HepG2 (cell line): Measurements from ENCODE around the gene TTLL10. TPM values are rescaled to one million over a fixed set of nuclear protein-coding genes. Genes with fewer than 3 reads are reported as not detected.
A peak's percentile ranks its signal among the peaks of the same experiment; 100 is the strongest.

Source experiments
- IKZF5 ChIP-seq: IDR thresholded peaks from 2 replicates; pipeline ENCODE4 v1.6.1; 2018; ENCODE audit warnings: missing genetic modification reagents, mild to moderate bottlenecking, missing compliant biosample characterization
- KDM5B ChIP-seq: sonication (generic); formaldehyde crosslinking; IDR thresholded peaks from 2 replicates; pipeline ENCODE4 v1.4.0; 2020; ENCODE audit warnings: missing genetic modification reagents, mild to moderate bottlenecking, borderline replicate concordance
- MAX ChIP-seq: IDR thresholded peaks from 2 replicates; pipeline ENCODE4 v1.6.1; 2012; ENCODE audit warnings: inconsistent platforms
- PAXIP1 ChIP-seq: sonication (generic); formaldehyde crosslinking; conservative IDR thresholded peaks from 2 replicates; pipeline ENCODE4 v1.4.0; 2020; ENCODE audit warnings: mild to moderate bottlenecking, missing genetic modification reagents, moderate library complexity
- PTBP1 ChIP-seq: fragments of 200-400 bp; formaldehyde crosslinking; IDR thresholded peaks from 2 replicates; pipeline ENCODE4 v1.6.1; 2018; ENCODE audit warnings: low read length, low read depth; ENCODE audit not compliant: poor library complexity, severe bottlenecking
- RARA ChIP-seq: IDR thresholded peaks from 2 replicates; pipeline ENCODE4 v1.6.1; 2016; ENCODE audit warnings: missing genetic modification reagents, missing compliant biosample characterization
- SP5 ChIP-seq: IDR thresholded peaks from 2 replicates; pipeline ENCODE4 v1.6.1; 2016; ENCODE audit warnings: low read depth, borderline replicate concordance
- TAF1 ChIP-seq: sonication (generic); formaldehyde crosslinking; IDR thresholded peaks from 2 replicates; pipeline ENCODE4 v1.4.0; 2020; ENCODE audit warnings: missing genetic modification reagents
- ZGPAT ChIP-seq: IDR thresholded peaks from 2 replicates; pipeline ENCODE4 v1.6.1; 2016; ENCODE audit warnings: mild to moderate bottlenecking
- ZIK1 ChIP-seq: sonication (generic); formaldehyde crosslinking; IDR thresholded peaks from 2 replicates; pipeline ENCODE4 v1.5.0; 2020; ENCODE audit warnings: mild to moderate bottlenecking, low read depth, missing genetic modification reagents, borderline replicate concordance
- ZNF282 ChIP-seq: fragments of 450-650 bp; IDR thresholded peaks from 2 replicates; pipeline ENCODE4 v1.6.1; 2018; ENCODE audit not compliant: partially characterized antibody
- ZNF318 ChIP-seq: sonication (generic); formaldehyde crosslinking; IDR thresholded peaks from 2 replicates; pipeline ENCODE4 v1.4.0; 2020; ENCODE audit warnings: mild to moderate bottlenecking, missing genetic modification reagents
- ZNF619 ChIP-seq: sonication (generic); formaldehyde crosslinking; IDR thresholded peaks from 2 replicates; pipeline ENCODE4 v1.4.0; 2020; ENCODE audit warnings: mild to moderate bottlenecking, missing genetic modification reagents
- ZNF773 ChIP-seq: sonication (generic); formaldehyde crosslinking; IDR thresholded peaks from 2 replicates; pipeline ENCODE4 v1.4.0; 2020; ENCODE audit warnings: missing genetic modification reagents, borderline replicate concordance
- polyA plus RNA-seq, 8 experiments: library from polyadenylated mRNA; depleted of rRNA in 3 of 8; stranded (reverse) in 7 of 8; unstranded in 1 of 8; fragments of >200 nt; fragmentation: Illumina TruSeq in 4 of 8; extraction: Trizol in 4 of 8; gene quantifications; 2 replicates each; pipeline versions ENCODE4 v1.2.1 to v1.2.3, GENCODE V29; 2011 to 2016; ENCODE audit warnings: low read depth in 4 of 8, missing spikeins in 1 of 8, mixed read lengths in 1 of 8; ENCODE audit not compliant: insufficient read depth in 1 of 8
- total RNA-seq, 5 experiments: library from RNA; depleted of rRNA; stranded (reverse); fragments of >200 nt; fragmentation: Illumina TruSeq; extraction: Trizol; gene quantifications; 2 replicates each; pipeline ENCODE4 v1.2.3, GENCODE V29; 2016; ENCODE audit warnings: low read depth in 1 of 5

Gene TTLL10
- total and polyA plus RNA-seq, 2 of the 13 experiments (the other 11 are each of a cell fraction or from before 2014, with no cell fraction given) = not detected

- TF ChIP-seq KDM5B (CRISPR knock-in tag) (0 out of 2 replicates have a peak, but pooled peaks have one; percentile 31), PTBP1 (no peak), ZNF619 (CRISPR knock-in tag) (0 out of 2 replicates have a peak, but pooled peaks have one; percentile 0), TAF1 (peak; percentile 14; the same call in 1 of the 2 replicates), IKZF5 (no peak), RARA (peak; percentile 54), ZNF773 (CRISPR knock-in tag) (no peak), PAXIP1 (CRISPR knock-in tag) (0 out of 2 replicates have a peak, but pooled peaks have one; percentile 30), MAX (no peak), ZNF282 (no peak), SP5 (CRISPR knock-in tag) (0 out of 2 replicates have a peak, but pooled peaks have one; percentile 17), ZNF318 (CRISPR knock-in tag) (no peak), ZIK1 (CRISPR knock-in tag) (0 out of 2 replicates have a peak, but pooled peaks have one; percentile 22), ZGPAT (CRISPR knock-in tag) (peak; percentile 2; the same call in 1 of the 2 replicates)
Observed at GRCh38 chr1:1167841-1168450, 5.7 kb upstream of the TTLL10 start (continued).
